ENCODE measurements around the gene ZSWIM5. TPM values are rescaled to one million over a fixed set of nuclear protein-coding genes. Genes with fewer than 3 reads are reported as not detected.

Gene ZSWIM5
- total RNA-seq, 1 experiment from 2014 or later = 2.2 TPM

GRCh38 chr1:45215485-45216199 is 9.2 kb upstream of the ZSWIM5 start:
- TF ChIP-seq MAX (CRISPR knock-in tag; IDR thresholded peaks at IDR 0.05) = no peak
- no peak for TF ChIP-seq AR (CRISPR knock-in tag; IDR thresholded peaks at IDR 0.05)
- no peak for TF ChIP-seq AFF4 (CRISPR knock-in tag; IDR thresholded peaks at IDR 0.05; ENCODE audit: borderline replicate concordance)
- TF ChIP-seq CBFB (CRISPR knock-in tag; IDR thresholded peaks at IDR 0.05; ENCODE audit: low read depth) = no peak
- no peak for TF ChIP-seq PRDM15 (CRISPR knock-in tag; IDR thresholded peaks at IDR 0.05)
- TF ChIP-seq E2F4 (CRISPR knock-in tag; IDR thresholded peaks at IDR 0.05; ENCODE audit: borderline replicate concordance, low read depth) = no peak
- no peak for TF ChIP-seq ERG (CRISPR knock-in tag; IDR thresholded peaks at IDR 0.05)
- TF ChIP-seq SMAD4 (CRISPR knock-in tag; IDR thresholded peaks at IDR 0.05) = no peak
- no peak for TF ChIP-seq ATF1 (CRISPR knock-in tag; IDR thresholded peaks at IDR 0.05)
- TF ChIP-seq JUN (CRISPR knock-in tag; IDR thresholded peaks at IDR 0.05) = no peak
- TF ChIP-seq SMAD3 (CRISPR knock-in tag; IDR thresholded peaks at IDR 0.05; ENCODE audit: borderline replicate concordance) = no peak
- TF ChIP-seq TCF7 (CRISPR knock-in tag; IDR thresholded peaks at IDR 0.05; ENCODE audit: low read depth) = no peak
- TF ChIP-seq MLX (CRISPR knock-in tag; IDR thresholded peaks at IDR 0.05) = no peak
- Mint-ChIP-seq H3K4me3 (no peak overlapping the region), H3K9me3 (no peaks in the 10 kb centered on the region), H3K4me1 (0 out of 2 replicates have a peak, but pooled peaks cover 2% of the 10 kb centered on the region), H3K27me3 (ENCODE audit: low read depth) (peaks cover 3% of the 10 kb centered on the region), H3K27ac (no peak overlapping the region), H3K36me3 (no peaks in the 10 kb centered on the region)
- POLR2A ChIA-PET = no interaction called here
- ATAC-seq = no peak
- DNase-seq (ENCODE audit: low spot score) = no peak
- CTCF ChIA-PET = no interaction called here

Measured in WTC11 (cell line).